HG02884 (cell line): ENCODE results near the gene LXN.
"Not testable (repeated sequence)": the region's sequence is repeated elsewhere in the genome, so short reads cannot be mapped to it uniquely, and the experiment has no call there.

Source experiments
- ATAC-seq: cut with Tn5 transposase; IDR thresholded peaks from one replicate; pipeline ENCODE4 v1.9.1; 2021; ENCODE audit warnings: mild to moderate bottlenecking, moderate library complexity; ENCODE audit not compliant: unreplicated experiment

LXN gene

GRCh38 chr3:158672215-158673176 lies at the start of gene LXN:
Gene LXN (minus strand): TSS chr3:158672648. CDS start chr3:158672478, 170 bp downstream.
- ATAC-seq: peak; percentile 99

GRCh38 chr3:158722108-158722507 lies 49.7 kb upstream of the LXN start:
- no peak for ATAC-seq

- no peak for ATAC-seq
Measured at GRCh38 chr3:158718490-158719170, 46.2 kb upstream of the LXN start.

GRCh38 chr3:158717576-158717975 lies 45.1 kb upstream of the LXN start:
- no peak for ATAC-seq

- no peak for ATAC-seq
Measured at GRCh38 chr3:158713094-158713499, 40.6 kb upstream of the LXN start.

GRCh38 chr3:158712443-158712842 lies 40.0 kb upstream of the LXN start:
- peak; percentile 68 for ATAC-seq

- ATAC-seq: no peak
Measured at GRCh38 chr3:158711886-158712285, 39.4 kb upstream of the LXN start.

GRCh38 chr3:158710601-158711000 lies 38.2 kb upstream of the LXN start:
- ATAC-seq: no peak

- ATAC-seq: no peak
Measured at GRCh38 chr3:158709666-158710083, 37.2 kb upstream of the LXN start.

- no peak for ATAC-seq
Measured at GRCh38 chr3:158703566-158703965, 31.1 kb upstream of the LXN start.

GRCh38 chr3:158702815-158703481 lies 30.5 kb upstream of the LXN start:
- ATAC-seq: no peak

GRCh38 chr3:158701420-158702065 lies 29.1 kb upstream of the LXN start:
- ATAC-seq: no peak

- no peak for ATAC-seq
Measured at GRCh38 chr3:158700559-158700958, 28.1 kb upstream of the LXN start.

GRCh38 chr3:158696618-158697017 lies 24.2 kb upstream of the LXN start:
- no peak for ATAC-seq

GRCh38 chr3:158693866-158694456 lies 21.5 kb upstream of the LXN start:
- ATAC-seq: not testable (repeated sequence)

GRCh38 chr3:158685159-158685558 lies 12.7 kb upstream of the LXN start:
- no peak for ATAC-seq

- no peak for ATAC-seq
Measured at GRCh38 chr3:158683230-158683962, 10.9 kb upstream of the LXN start.

GRCh38 chr3:158680861-158681260 lies 8.4 kb upstream of the LXN start:
- no peak for ATAC-seq

GRCh38 chr3:158679547-158680000 lies 7.1 kb upstream of the LXN start:
- ATAC-seq: no peak

- ATAC-seq: no peak
Measured at GRCh38 chr3:158678687-158679086, 6.2 kb upstream of the LXN start.
